ENCODE data around the gene TPRN.
A peak's percentile ranks its signal among the peaks of the same experiment; 100 is the strongest.

Gene TPRN

DNA sequence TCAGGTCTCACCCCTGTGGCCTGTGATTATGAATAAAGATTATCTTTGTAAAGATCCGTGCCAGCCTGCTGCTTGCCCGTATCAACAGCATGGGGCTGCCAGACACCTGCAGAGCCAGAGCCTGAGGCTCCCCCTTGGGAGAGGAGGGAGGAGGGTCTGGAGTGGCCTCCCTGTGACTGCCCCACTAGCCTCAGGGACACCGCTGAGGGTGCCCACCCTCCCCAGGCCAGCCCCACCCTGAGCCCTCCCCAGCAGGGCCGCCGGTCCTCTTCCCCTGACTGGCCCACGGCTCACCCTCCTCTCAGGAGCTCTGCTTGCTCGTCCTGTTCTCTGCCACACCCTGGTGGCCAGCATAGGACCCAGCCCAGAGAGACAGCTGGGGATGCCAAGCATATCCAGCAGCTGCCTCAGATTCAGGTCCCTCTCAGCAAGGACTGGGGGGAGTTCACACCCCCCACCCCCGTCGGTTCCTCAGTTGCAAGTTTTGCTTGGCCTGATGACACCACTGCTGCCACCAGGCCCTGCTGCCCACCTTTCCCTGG is 10.2 kb downstream of the TPRN start:
- Histone ChIP-seq H3K4me3 (ENCODE audit: low read length) (no peak overlapping the region), H3K27me3 (ENCODE audit: insufficient read depth, low read length) (no peaks in the 10 kb centered on the region), H3K4me1 (ENCODE audit: insufficient read depth, low read length) (peaks cover 41% of the 10 kb centered on the region), H3K36me3 (ENCODE audit: insufficient read depth, low read length) (peaks cover 17% of the 10 kb centered on the region), H3K9me3 (ENCODE audit: low read length) (no peaks in the 10 kb centered on the region), H2AFZ (ENCODE audit: low read depth, low read length) (no peak overlapping the region)

DNA sequence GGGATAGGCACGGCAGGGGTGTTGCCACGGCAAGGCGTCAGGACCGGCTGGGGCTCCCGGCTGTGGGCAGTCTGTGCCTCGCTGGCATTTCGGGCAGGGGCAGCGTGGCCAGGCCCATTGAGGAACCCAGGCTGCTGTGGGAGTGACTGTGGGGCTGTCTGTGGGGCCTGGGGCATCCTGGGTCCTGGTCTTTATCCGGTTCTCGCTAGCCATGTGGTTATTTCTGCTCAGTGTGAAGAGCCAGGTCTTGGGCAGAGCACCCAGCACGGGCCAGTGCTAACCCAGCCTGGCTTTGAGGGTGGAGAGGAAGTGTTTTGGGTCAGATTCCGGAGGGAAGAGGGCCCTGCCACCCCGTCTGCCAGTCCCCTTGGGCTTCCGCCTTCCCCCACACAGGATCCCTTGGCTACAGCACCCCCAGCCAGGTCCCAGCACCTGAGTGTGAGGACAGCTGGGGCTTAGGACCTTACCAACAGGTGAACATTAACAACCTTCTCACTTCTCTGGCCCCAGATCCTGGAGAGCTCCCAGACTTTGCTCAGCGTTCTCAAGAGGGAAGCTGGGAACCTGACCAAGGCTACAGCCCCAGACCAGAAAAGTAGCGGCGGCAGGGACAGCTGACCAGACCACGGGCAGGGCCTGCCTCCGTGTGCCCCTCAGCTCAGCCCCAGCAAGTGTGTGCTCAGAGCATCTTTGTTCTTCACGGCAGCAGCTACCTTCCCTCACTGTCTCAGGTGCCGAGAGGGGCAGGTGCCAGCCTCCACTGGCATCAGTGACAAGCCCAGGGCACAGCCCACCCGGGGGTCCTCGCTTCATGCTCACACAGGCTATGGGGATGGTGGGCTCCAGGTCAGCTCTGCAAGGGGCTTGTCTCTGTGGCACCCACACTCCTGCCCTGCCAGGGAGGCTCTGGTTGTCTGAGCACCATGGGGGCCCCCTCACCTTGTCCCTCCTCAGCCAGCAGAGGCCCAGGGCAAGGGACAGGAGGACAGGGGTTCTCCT is 10.9 kb downstream of the TPRN start:
- Histone ChIP-seq H2AFZ (ENCODE audit: low read depth, low read length) (no peak overlapping the region), H3K36me3 (ENCODE audit: insufficient read depth, low read length) (peaks cover 25% of the 10 kb centered on the region), H3K9me3 (ENCODE audit: low read length) (no peaks in the 10 kb centered on the region), H3K4me3 (ENCODE audit: low read length) (peak overlapping the region; percentile 96), H3K27me3 (ENCODE audit: insufficient read depth, low read length) (no peaks in the 10 kb centered on the region), H3K4me1 (ENCODE audit: insufficient read depth, low read length) (peaks cover 37% of the 10 kb centered on the region)

DNA sequence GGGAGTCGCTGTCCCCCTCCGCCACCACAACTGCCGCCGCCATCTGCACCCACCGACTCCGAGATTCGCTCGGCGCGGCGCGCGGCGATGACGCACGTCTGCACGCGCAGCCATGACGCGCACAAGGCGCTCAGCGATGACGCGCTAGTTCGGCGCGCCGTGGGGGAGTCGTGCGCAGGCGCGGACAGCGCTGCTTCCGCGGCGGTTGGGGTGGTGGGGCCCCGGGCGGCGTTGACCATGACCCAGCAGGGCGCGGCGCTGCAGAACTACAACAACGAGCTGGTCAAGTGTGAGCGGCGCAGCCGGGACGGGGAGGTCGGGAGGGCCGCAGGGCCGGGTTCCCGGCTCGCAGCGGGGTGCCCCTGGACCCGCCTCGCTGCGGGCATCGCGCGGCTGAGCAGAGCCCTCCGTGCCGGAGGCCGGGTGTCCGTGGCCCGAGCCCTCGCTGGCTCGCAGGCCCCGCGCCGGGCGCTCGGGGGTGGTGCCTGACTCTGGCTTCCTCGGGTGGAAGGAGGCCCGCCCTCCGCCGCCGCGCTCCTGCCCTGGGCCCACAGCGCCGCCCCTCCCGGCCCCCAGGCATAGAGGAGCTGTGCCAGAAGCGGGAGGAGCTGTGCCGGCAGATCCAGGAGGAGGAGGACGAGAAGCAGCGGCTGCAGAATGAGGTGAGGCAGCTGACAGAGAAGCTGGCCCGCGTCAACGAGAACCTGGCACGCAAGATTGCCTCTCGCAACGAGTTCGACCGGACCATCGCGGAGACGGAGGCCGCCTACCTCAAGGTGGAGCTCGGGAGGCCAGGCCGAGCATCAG is 11.8 kb downstream of the TPRN start, which contains the start of the genes ANAPC2 and SSNA1:
ANAPC2 (minus strand) TSS at position 71 of the 807 bp plus-strand sequence; CDS start at position 43, 28 bp downstream.
SSNA1 (plus strand) TSS at position 187 of the 807 bp plus-strand sequence; CDS start at position 238, 51 bp downstream.
- Histone ChIP-seq H3K4me1 (ENCODE audit: insufficient read depth, low read length) (peaks cover 31% of the 10 kb centered on the region), H3K9me3 (ENCODE audit: low read length) (no peaks in the 10 kb centered on the region), H3K36me3 (ENCODE audit: insufficient read depth, low read length) (peaks cover 32% of the 10 kb centered on the region)

DNA sequence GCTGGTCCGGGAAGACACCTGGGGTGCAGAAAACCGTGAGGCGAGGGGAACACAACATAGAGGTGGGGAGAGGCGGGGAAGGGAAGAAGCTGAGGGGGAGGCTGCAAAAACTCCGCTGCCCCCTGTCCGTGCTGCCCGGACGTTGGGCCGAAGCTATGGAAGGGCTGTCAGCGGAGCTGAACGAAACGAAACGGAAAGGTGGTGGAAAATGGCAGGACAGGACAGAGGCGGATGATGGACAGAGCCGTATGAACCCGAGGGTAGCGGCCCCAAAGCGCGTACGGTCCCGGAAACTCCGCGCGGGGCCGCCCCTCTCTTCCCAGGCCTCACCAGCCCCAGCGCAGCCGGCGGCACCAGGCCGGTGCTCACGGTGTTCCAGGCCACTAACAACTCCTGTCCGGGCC is 12.5 kb downstream of the TPRN start:
- Histone ChIP-seq H3K4me3 (ENCODE audit: low read length) (peak overlapping the region; percentile 96), H2AFZ (ENCODE audit: low read depth, low read length) (no peak overlapping the region), H3K4me1 (ENCODE audit: insufficient read depth, low read length) (peaks cover 31% of the 10 kb centered on the region), H3K36me3 (ENCODE audit: insufficient read depth, low read length) (peaks cover 38% of the 10 kb centered on the region), H3K27me3 (ENCODE audit: insufficient read depth, low read length) (no peaks in the 10 kb centered on the region), H3K9me3 (ENCODE audit: low read length) (no peaks in the 10 kb centered on the region)

More for the DNA sequence above, 11.8 kb downstream of the TPRN start, which contains the start of the genes ANAPC2 and SSNA1:
- Histone ChIP-seq H3K4me3 (ENCODE audit: low read length) (peak within 1 kb of the TSS; percentile 96), H3K27me3 (ENCODE audit: insufficient read depth, low read length) (no peaks in the 10 kb centered on the region), H2AFZ (ENCODE audit: low read depth, low read length) (no peak within 1 kb of the TSS)

DNA sequence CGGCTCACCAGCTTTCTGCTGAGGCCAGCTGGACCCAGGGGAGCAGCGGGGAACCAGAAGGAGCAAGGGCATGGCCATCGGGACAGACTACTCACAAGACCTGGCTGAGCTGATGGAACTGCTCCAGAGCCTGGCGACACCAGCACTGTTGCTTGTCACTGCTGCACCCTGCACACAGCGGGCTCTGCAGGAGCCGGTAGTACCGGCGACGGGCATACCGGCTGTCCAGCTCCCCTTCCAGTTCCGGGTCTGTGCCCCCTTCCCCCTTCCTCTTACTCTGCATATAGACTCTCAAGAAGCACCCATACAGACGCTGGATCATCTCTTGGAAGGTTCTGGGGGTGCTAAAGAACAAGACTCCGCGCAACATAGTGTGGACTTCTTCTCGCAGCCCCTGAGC is 13.2 kb downstream of the TPRN start:
- no peaks in the 10 kb centered on the region for H3K27me3 ChIP-seq (ENCODE audit: insufficient read depth, low read length)
- no peaks in the 10 kb centered on the region for H3K9me3 ChIP-seq (ENCODE audit: low read length)
- no peak overlapping the region for H2AFZ ChIP-seq (ENCODE audit: low read depth, low read length)
- H3K36me3 ChIP-seq (ENCODE audit: insufficient read depth, low read length): peaks cover 43% of the 10 kb centered on the region
- peaks cover 31% of the 10 kb centered on the region for H3K4me1 ChIP-seq (ENCODE audit: insufficient read depth, low read length)
- peak overlapping the region; percentile 96 for H3K4me3 ChIP-seq (ENCODE audit: low read length)

DNA sequence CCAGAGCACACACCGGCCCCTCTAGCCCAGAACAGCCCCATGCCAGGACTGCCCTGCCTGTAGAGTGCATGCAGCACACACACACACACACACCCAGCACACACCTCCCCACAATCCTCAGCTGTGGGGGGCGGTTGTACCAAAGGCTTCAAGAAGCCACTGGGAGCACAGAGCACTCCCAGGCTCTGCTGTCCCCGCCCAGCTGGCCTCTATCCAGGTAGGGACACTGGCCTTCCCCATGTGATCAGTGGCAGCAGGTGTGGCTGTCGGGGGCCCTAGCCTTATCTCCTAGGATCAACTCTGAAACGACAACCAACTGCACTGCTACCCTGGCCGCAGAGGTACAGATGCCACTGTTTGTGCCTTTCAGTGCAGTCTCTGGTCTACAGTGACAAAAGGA is 14.2 kb downstream of the TPRN start:
- Histone ChIP-seq H3K4me3 (ENCODE audit: low read length) (no peak overlapping the region), H2AFZ (ENCODE audit: low read depth, low read length) (no peak overlapping the region), H3K27me3 (ENCODE audit: insufficient read depth, low read length) (no peaks in the 10 kb centered on the region), H3K9me3 (ENCODE audit: low read length) (no peaks in the 10 kb centered on the region), H3K4me1 (ENCODE audit: insufficient read depth, low read length) (peaks cover 31% of the 10 kb centered on the region), H3K36me3 (ENCODE audit: insufficient read depth, low read length) (peaks cover 40% of the 10 kb centered on the region)

DNA sequence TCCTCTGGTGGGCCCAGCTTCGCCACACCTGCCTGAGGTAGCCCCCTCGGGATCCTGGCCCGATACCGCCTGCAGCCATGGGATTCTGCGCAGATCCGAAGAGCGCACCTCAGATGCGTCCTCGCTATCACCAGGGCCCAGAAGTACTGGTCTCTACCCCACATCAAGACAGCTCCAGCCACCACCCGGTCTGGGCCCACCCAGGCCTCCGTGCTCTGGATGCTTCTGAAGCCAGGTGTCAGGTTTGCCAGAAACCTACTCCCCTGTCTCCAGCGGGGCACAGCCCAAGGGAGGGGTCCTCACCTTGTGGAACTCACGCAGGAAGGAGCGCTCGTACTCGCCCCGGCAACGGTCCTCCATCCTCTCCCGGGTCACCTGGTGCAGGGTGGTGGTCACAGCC is 14.6 kb downstream of the TPRN start:
- Histone ChIP-seq H3K4me1 (ENCODE audit: insufficient read depth, low read length) (peaks cover 31% of the 10 kb centered on the region), H3K27me3 (ENCODE audit: insufficient read depth, low read length) (no peaks in the 10 kb centered on the region), H3K4me3 (ENCODE audit: low read length) (no peak overlapping the region), H3K36me3 (ENCODE audit: insufficient read depth, low read length) (peaks cover 40% of the 10 kb centered on the region), H3K9me3 (ENCODE audit: low read length) (no peaks in the 10 kb centered on the region), H2AFZ (ENCODE audit: low read depth, low read length) (no peak overlapping the region)

DNA sequence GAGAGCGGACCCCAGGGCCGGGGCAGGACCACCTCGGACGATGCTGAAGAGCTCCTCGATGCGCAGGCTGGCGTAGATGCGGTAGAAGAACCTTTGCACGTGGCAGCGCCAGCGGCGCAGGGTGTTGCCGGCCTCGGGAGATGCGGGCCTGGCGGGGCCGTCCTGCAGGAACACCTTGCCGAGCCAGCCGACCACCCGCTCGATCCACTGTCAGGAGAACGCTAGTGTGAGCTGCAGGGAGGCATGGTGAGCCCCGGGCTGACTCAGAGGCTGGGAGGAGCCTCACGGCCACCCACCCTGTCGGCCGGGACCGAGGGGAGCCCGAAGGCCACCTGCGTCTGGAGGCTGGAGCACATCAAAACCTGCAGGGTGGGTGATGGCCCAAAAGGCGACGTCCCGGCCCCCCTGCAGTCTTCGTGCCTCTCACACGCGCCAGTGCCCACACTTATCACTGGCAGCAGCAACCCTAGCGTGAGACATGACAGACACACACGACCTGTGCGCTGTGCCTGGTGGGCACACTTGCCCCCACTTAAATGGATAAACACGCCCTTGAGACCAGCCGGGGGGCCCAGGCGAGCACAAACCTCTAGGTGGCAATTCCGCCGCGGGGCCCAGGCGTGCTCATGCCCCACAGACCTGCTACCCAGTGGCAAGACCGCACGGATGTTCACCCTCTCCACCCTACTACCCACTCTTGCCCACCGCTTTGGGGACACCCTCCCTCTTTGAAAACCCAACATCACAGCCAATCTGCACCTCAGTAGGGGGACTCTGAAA is 15.5 kb downstream of the TPRN start:
- Histone ChIP-seq H3K9me3 (ENCODE audit: low read length) (no peaks in the 10 kb centered on the region), H3K27me3 (ENCODE audit: insufficient read depth, low read length) (no peaks in the 10 kb centered on the region), H3K4me3 (ENCODE audit: low read length) (no peak overlapping the region), H2AFZ (ENCODE audit: low read depth, low read length) (no peak overlapping the region), H3K4me1 (ENCODE audit: insufficient read depth, low read length) (peaks cover 29% of the 10 kb centered on the region), H3K36me3 (ENCODE audit: insufficient read depth, low read length) (peaks cover 44% of the 10 kb centered on the region)

DNA sequence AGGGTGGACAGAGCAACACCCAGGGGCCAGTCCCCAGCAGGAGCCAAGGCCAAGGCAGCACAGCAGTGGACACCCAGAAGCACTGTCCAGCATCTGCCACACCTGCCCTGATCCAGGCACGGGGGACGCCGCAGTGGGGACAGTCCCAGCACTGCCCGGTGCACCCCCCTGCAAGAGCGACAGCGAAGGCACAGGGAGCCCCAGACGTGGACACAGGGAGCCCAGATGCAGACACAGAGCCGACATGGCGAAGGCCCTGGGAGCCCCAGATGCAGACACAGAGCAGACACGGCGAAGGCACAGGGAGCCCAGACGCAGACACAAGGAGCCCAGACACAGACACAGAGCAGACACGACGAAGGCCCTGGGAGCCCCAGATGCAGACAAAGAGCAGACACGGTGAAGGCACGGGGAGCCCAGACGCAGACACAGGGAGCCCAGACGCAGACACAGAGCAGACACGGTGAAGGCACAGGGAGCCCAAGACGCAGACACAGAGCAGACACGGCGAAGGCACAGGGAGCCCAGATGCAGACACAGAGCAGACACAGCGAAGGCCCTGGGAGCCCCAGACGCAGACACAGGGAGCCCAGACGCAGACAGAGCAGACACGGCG is 16.5 kb downstream of the TPRN start:
- Histone ChIP-seq H3K4me1 (ENCODE audit: insufficient read depth, low read length) (peaks cover 20% of the 10 kb centered on the region), H2AFZ (ENCODE audit: low read depth, low read length) (no peak overlapping the region), H3K36me3 (ENCODE audit: insufficient read depth, low read length) (peaks cover 49% of the 10 kb centered on the region), H3K27me3 (ENCODE audit: insufficient read depth, low read length) (no peaks in the 10 kb centered on the region), H3K4me3 (ENCODE audit: low read length) (no peak overlapping the region), H3K9me3 (ENCODE audit: low read length) (no peaks in the 10 kb centered on the region)

DNA sequence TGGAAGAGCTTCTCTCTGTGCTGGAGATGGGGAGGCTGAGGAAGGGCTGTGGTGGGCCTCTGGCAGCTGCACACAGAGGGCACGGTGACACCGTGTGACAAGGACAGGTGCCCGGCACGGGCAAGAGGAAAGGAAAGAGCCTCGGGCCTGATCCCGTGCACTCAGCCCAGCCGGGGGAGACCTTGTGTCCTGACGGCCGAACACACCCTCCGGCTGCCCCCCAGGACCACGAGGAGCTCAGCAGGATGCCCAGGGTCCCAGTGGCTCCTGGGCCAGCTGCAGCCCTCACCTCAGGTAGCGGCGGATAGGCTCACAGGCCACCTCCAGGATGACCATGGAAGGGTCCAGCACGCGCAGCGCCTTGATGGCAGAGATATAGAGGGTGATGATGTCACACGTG is 17.7 kb downstream of the TPRN start:
- Histone ChIP-seq H3K4me3 (ENCODE audit: low read length) (no peak overlapping the region), H3K36me3 (ENCODE audit: insufficient read depth, low read length) (peaks cover 56% of the 10 kb centered on the region), H3K27me3 (ENCODE audit: insufficient read depth, low read length) (no peaks in the 10 kb centered on the region), H3K4me1 (ENCODE audit: insufficient read depth, low read length) (peaks cover 16% of the 10 kb centered on the region), H3K9me3 (ENCODE audit: low read length) (no peaks in the 10 kb centered on the region), H2AFZ (ENCODE audit: low read depth, low read length) (no peak overlapping the region)

DNA sequence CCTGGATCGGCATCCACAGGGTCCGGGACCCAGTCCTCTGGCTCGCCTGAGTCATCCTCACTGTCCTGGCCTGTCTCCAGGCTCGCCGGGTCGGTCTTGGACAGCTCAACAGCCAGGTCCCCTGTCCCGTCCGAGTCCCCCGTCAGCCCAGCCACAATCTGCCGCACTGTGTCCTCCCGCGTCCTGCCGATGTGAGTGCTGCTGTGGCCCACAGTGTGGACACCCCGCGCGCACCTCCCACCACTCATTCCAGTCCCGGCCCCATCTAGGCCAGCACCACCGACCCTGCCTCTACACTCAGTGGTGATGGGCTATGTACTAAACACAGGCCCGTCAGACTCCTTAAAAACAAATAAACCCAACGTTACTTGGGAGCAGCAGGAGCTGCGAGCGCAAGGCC is 18.9 kb downstream of the TPRN start:
- H3K36me3 ChIP-seq (ENCODE audit: insufficient read depth, low read length): peaks cover 57% of the 10 kb centered on the region
- H2AFZ ChIP-seq (ENCODE audit: low read depth, low read length): no peak overlapping the region
- no peak overlapping the region for H3K4me3 ChIP-seq (ENCODE audit: low read length)
- H3K4me1 ChIP-seq (ENCODE audit: insufficient read depth, low read length): peaks cover 5% of the 10 kb centered on the region
- H3K9me3 ChIP-seq (ENCODE audit: low read length): no peaks in the 10 kb centered on the region
- H3K27me3 ChIP-seq (ENCODE audit: insufficient read depth, low read length): no peaks in the 10 kb centered on the region

DNA sequence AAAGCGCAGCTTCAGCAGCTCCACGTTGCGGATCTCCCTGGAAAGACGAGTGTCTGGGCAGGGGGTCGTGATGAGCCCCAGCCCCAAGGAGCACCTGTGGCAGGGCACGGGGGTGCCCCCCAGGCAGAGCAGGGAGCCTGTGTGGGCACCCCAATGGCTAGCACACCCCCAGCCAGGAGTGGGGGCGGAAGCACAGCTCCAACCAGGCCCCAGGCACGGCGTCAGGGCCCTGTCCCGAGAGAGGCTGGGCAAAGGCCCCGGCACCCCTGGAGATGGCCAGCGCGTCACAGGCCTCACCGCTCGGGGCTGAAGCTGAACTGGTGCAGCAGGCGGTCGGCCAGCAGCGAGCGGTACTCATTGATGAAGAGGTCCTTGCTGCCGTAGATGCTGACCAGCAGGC is 20.1 kb downstream of the TPRN start:
- Histone ChIP-seq H3K36me3 (ENCODE audit: insufficient read depth, low read length) (peaks cover 54% of the 10 kb centered on the region), H3K4me3 (ENCODE audit: low read length) (no peak overlapping the region)

More for the DNA sequence above, 20.1 kb downstream of the TPRN start:
- no peak overlapping the region for H2AFZ ChIP-seq (ENCODE audit: low read depth, low read length)
- H3K9me3 ChIP-seq (ENCODE audit: low read length): no peaks in the 10 kb centered on the region
- no peaks in the 10 kb centered on the region for H3K27me3 ChIP-seq (ENCODE audit: insufficient read depth, low read length)
- no peaks in the 10 kb centered on the region for H3K4me1 ChIP-seq (ENCODE audit: insufficient read depth, low read length)
